Erythroblast (primary cell): ENCODE results near the gene ABCA3.

ENCODE experiments used
- GATA1 ChIP-seq: IDR thresholded peaks from 2 replicates; pipeline ENCODE4 v1.6.1; 2011; ENCODE audit warnings: low read depth, mild to moderate bottlenecking, control low read depth, low read length, moderate library complexity
- POLR2A ChIP-seq: IDR thresholded peaks from 2 replicates; pipeline ENCODE4 v1.6.1; 2011; ENCODE audit warnings: mild to moderate bottlenecking, low read length

DNA sequence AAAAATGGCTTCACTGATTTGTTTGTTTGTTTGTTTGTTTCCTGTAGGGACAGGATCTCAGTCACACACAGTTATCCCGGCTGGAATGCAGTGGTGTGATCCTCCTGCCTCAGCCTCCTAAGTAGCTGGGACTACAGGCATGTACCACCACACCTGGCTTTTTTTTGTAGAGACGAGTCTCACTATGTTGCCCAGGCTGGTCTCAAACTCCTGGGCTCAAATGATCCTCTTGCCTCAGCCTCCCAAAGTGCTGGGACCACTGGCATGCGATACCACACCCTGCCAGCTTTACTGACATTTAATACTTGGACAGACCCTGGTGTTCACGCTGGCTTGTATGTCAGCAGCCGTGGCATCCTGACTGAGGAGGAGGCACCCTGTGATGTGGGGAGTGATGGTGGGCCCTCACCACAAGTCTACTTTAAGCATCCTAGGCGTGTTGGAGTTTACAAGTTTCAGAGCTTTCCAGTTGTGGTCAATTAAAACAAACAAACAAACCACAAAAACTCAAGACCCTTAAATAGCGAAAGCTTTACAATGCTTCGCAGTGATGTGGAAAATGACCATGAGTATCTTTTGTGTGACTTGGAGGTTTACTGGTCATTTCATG lies 5.1 kb downstream of the ABCA3 start:
- TF ChIP-seq POLR2A (no peak), GATA1 (no peak)
